ENCODE measurements around the gene THSD4. TPM values are rescaled to one million over a fixed set of nuclear protein-coding genes. Genes with fewer than 3 reads are reported as not detected.
A peak's percentile ranks its signal among the peaks of the same experiment; 100 is the strongest.

THSD4 gene
- polyA plus RNA-seq, 1 donor (not counting 4 experiments of a cell fraction or from before 2014, with no cell fraction given): 24.5 TPM

DNA sequence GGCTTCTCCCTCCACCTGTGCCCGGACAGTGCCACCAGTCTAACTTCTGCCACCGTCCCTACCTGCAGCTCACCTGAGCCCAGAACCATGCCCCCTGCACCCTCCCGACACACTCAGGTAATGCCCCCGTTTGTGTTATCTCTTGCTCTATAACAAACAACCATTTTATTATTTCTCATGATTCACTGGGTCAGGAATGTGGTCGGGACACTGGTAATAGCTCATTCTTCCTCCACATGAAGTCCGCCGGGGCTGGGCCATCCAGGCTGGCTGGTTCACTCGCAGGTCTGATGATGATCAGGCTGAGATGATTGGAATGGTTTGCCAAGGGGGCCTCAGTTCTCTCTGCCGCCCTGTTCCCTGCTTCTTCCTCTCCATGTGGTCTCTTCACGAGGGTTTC is 674.8 kb downstream of the THSD4 start:
- H3K9me3 ChIP-seq (ENCODE audit: control insufficient read depth, low read depth, low read length): no peaks in the 10 kb centered on the region
- dilution Hi-C loops (cut with MboI; ENCODE audit: extremely low pct_ligation_motif_present, low sequenced_read_pairs): no loop called here
- H4K20me1 ChIP-seq (ENCODE audit: control insufficient read depth, extremely low read depth, insufficient read depth, low read length): no peaks in the 10 kb centered on the region
- no peaks in the 10 kb centered on the region for H3K36me3 ChIP-seq (ENCODE audit: control insufficient read depth in 2 of 2, extremely low read depth in 1 of 2, insufficient read depth in 2 of 2, low read length in 2 of 2)
- H3K27me3 ChIP-seq (ENCODE audit: control insufficient read depth, extremely low read depth, insufficient read depth, low read length): no peaks in the 10 kb centered on the region
- H3K27ac ChIP-seq (ENCODE audit: control insufficient read depth, insufficient read depth, low read length): no peak overlapping the region
- no peaks in the 10 kb centered on the region for H3K79me2 ChIP-seq (ENCODE audit: control insufficient read depth, insufficient read depth, low read length)
- H3K9me1 ChIP-seq (ENCODE audit: control insufficient read depth, extremely low read depth, insufficient read depth, low read length): no peaks in the 10 kb centered on the region
- DNase-seq (ENCODE audit: low read depth, low spot score): peak; percentile 13
- H3K4me3 ChIP-seq (ENCODE audit: control insufficient read depth in 2 of 3, extremely low read depth in 1 of 3, insufficient read depth in 2 of 3, low read depth in 1 of 3, low read length in 3 of 3): no peak overlapping the region
- H3K9ac ChIP-seq (ENCODE audit: control insufficient read depth, extremely low read depth, insufficient read depth, low read length): no peak overlapping the region
- no peak overlapping the region for H3K4me2 ChIP-seq (ENCODE audit: control insufficient read depth, extremely low read depth, insufficient read depth, low read depth, low read length)
- H3K4me1 ChIP-seq (ENCODE audit: control insufficient read depth, extremely low read depth, insufficient read depth, low read length): peaks cover 25% of the 10 kb centered on the region
- TF ChIP-seq EZH2 (IDR thresholded peaks at IDR 0.05; ENCODE audit: low read length): no peak
- TF ChIP-seq, protein P1, sequence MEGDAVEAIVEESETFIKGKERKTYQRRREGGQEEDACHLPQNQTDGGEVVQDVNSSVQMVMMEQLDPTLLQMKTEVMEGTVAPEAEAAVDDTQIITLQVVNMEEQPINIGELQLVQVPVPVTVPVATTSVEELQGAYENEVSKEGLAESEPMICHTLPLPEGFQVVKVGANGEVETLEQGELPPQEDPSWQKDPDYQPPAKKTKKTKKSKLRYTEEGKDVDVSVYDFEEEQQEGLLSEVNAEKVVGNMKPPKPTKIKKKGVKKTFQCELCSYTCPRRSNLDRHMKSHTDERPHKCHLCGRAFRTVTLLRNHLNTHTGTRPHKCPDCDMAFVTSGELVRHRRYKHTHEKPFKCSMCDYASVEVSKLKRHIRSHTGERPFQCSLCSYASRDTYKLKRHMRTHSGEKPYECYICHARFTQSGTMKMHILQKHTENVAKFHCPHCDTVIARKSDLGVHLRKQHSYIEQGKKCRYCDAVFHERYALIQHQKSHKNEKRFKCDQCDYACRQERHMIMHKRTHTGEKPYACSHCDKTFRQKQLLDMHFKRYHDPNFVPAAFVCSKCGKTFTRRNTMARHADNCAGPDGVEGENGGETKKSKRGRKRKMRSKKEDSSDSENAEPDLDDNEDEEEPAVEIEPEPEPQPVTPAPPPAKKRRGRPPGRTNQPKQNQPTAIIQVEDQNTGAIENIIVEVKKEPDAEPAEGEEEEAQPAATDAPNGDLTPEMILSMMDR (optimal IDR thresholded peaks at IDR 0.05 in 1 of 3, IDR thresholded peaks at IDR 0.05 in 1 of 3, conservative IDR thresholded peaks at IDR 0.05 in 1 of 3; ENCODE audit: extremely low read depth in 1 of 3, insufficient read depth in 2 of 3, low read length in 3 of 3): no peak
- no peak overlapping the region for H2AFZ ChIP-seq (ENCODE audit: control insufficient read depth, low read length)
- FAIRE-seq: peak; percentile 13

DNA sequence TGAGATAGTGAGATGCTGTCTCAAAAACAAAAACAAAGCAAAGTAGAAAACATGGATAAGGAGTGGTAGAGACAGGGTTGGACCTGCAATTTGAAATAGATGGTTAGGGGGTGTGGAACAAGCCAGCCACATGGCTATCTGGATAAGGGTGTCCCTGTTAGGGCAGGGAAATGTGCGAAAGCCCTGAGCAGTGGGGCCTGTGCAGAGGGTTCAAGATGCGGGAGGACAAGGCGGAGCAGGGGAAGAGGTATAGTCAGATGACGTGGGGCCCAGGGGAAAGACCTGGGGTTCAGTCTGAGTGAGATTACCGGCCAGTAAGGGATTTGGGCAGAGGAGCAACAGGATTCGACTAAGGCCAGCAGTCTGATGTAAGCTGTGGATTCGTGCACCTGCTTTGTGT is 676.7 kb downstream of the THSD4 start:
- TF ChIP-seq, protein P1 (optimal IDR thresholded peaks at IDR 0.05 in 1 of 3, IDR thresholded peaks at IDR 0.05 in 1 of 3, conservative IDR thresholded peaks at IDR 0.05 in 1 of 3; ENCODE audit: extremely low read depth in 1 of 3, insufficient read depth in 2 of 3, low read length in 3 of 3): no peak
- no peak for TF ChIP-seq EZH2 (IDR thresholded peaks at IDR 0.05; ENCODE audit: low read length)
- no peak for FAIRE-seq

More for the DNA sequence above, 676.7 kb downstream of the THSD4 start:
- Histone ChIP-seq H3K27ac (ENCODE audit: control insufficient read depth, insufficient read depth, low read length) (peak overlapping the region; percentile 19), H3K9me3 (ENCODE audit: control insufficient read depth, low read depth, low read length) (no peaks in the 10 kb centered on the region), H3K36me3 (ENCODE audit: control insufficient read depth in 2 of 2, extremely low read depth in 1 of 2, insufficient read depth in 2 of 2, low read length in 2 of 2) (no peaks in the 10 kb centered on the region), H3K4me3 (ENCODE audit: control insufficient read depth in 2 of 3, extremely low read depth in 1 of 3, insufficient read depth in 2 of 3, low read depth in 1 of 3, low read length in 3 of 3) (no peak overlapping the region), H3K4me2 (ENCODE audit: control insufficient read depth, extremely low read depth, insufficient read depth, low read depth, low read length) (peak overlapping the region; percentile 17), H3K9me1 (ENCODE audit: control insufficient read depth, extremely low read depth, insufficient read depth, low read length) (no peaks in the 10 kb centered on the region), H3K27me3 (ENCODE audit: control insufficient read depth, extremely low read depth, insufficient read depth, low read length) (no peaks in the 10 kb centered on the region), H2AFZ (ENCODE audit: control insufficient read depth, low read length) (no peak overlapping the region), H3K79me2 (ENCODE audit: control insufficient read depth, insufficient read depth, low read length) (no peaks in the 10 kb centered on the region), H3K9ac (ENCODE audit: control insufficient read depth, extremely low read depth, insufficient read depth, low read length) (no peak overlapping the region), H3K4me1 (ENCODE audit: control insufficient read depth, extremely low read depth, insufficient read depth, low read length) (peaks cover 25% of the 10 kb centered on the region), H4K20me1 (ENCODE audit: control insufficient read depth, extremely low read depth, insufficient read depth, low read length) (no peaks in the 10 kb centered on the region)
- DNase-seq (ENCODE audit: low read depth, low spot score): no peak
- dilution Hi-C loops (cut with MboI; ENCODE audit: extremely low pct_ligation_motif_present, low sequenced_read_pairs): no loop called here
